Small intestine (tissue), 7 donors: ENCODE results near the gene ASPSCR1. TPM values are rescaled to one million over a fixed set of nuclear protein-coding genes. Genes with fewer than 3 reads are reported as not detected.
"Not testable (repeated sequence)": the region's sequence is repeated elsewhere in the genome, so short reads cannot be mapped to it uniquely, and the experiment has no call there.

Experiments
- DNase-seq, 2 donors: peaks; one replicate each; pipeline versions ENCODE4 v3.0.0 to v3.0.0-alpha.2; 2013
- FAIRE-seq: peaks from 2 replicates; lab custom pipeline; 2012; peaks lifted over from hg19 to GRCh38; lab: Jason Lieb, UNC
- H3K27ac ChIP-seq, 3 donors: one replicate each; pipeline ENCODE4 v1.5.1; 2013; ENCODE audit warnings: low read length in 2 of 3, mild to moderate bottlenecking in 2 of 3, control low read depth in 1 of 3, inconsistent platforms in 1 of 3, low read depth in 1 of 3, moderate library complexity in 1 of 3
- H3K27me3 ChIP-seq, 3 donors: one replicate each; pipeline ENCODE4 v1.6.1; 2013; ENCODE audit warnings: low read length in 3 of 3, inconsistent platforms in 1 of 3; ENCODE audit not compliant: control insufficient read depth in 3 of 3, insufficient read depth in 3 of 3
- H3K36me3 ChIP-seq, 3 donors: one replicate each; pipeline ENCODE4 v1.6.1; 2013; ENCODE audit warnings: low read length in 3 of 3, inconsistent platforms in 1 of 3, low read depth in 1 of 3, mild to moderate bottlenecking in 1 of 3, moderate library complexity in 1 of 3; ENCODE audit not compliant: control insufficient read depth in 3 of 3, insufficient read depth in 2 of 3
- H3K4me1 ChIP-seq, 3 donors: one replicate each; pipeline ENCODE4 v1.6.1; 2013; ENCODE audit warnings: low read length in 2 of 3, inconsistent platforms in 1 of 3, low read depth in 1 of 3, mild to moderate bottlenecking in 1 of 3, moderate library complexity in 1 of 3; ENCODE audit not compliant: control insufficient read depth in 3 of 3, insufficient read depth in 2 of 3
- H3K4me3 ChIP-seq, 3 donors: one replicate each; pipeline ENCODE4 v1.5.1; 2013; ENCODE audit warnings: low read length in 3 of 3, control low read depth in 1 of 3, inconsistent platforms in 1 of 3, low read depth in 1 of 3, mild to moderate bottlenecking in 1 of 3, moderate library complexity in 1 of 3
- H3K9me3 ChIP-seq, 2 donors: one replicate each; pipeline ENCODE4 v1.6.1; 2013; ENCODE audit warnings: low read depth in 1 of 2, low read length in 1 of 2; ENCODE audit not compliant: control insufficient read depth in 2 of 2, insufficient read depth in 1 of 2
- WGBS, 3 donors: extraction: QIAGEN DNeasy Blood & Tissue Kit; methylation state at CpG; one replicate each; pipeline ENCODE4 v1.1.7; 2013; 5-methylcytosine and 5-hydroxymethylcytosine counted together
- polyA plus RNA-seq, 4 donors: library from polyadenylated mRNA; stranded (reverse) in 3 of 4; unstranded in 1 of 4; fragments of 200-250 nt in 3 of 4; fragments of 120-200 nt in 1 of 4; gene quantifications; one replicate each; pipeline versions ENCODE4 v1.2.1 to v1.2.3, GENCODE V29; 2013
- donor health status: healthy with polysubstance abuse.
- donor health status: control.
- donor health status: control.
- donor health status: Bipolar disorder and iron deficiency.
- donor health status: healthy.

Gene ASPSCR1
- polyA plus RNA-seq, 4 donors = 23.5 to 96.7 (median 47.5) TPM

DNA sequence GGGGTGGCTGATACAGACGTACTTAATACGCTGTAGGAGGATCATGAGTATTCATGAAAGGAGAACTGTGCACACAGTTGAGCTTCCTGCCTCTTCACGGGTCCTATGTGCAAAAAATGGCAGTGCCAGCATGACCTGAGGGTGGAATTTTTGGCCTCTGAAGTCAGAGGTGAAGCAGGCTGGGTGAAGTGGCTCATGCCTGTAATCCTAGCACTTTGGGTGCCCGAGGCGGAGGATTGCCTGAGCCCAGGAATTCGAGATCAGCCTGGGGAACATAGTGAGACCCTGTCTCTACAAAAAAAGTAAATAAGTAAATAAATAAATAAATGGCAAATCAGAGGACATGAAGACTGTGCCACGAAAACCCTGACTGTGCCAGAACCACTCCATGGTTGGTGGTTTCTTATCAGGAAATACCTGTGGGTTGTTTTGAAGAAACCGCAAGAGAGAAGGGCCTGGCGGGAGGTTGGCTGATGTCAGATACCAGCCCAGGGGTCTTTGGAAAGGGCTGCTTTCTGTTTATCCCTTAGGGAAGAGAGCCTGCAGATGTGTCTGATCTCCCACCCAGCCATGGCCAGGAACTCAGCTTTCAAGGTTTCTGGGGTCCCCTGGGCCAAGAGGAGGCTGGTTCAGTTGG lies 3.4 kb downstream of the ASPSCR1 start:
- DNase-seq (no peak), FAIRE-seq (no peak)
- no peaks in the 10 kb centered on the region for H3K27me3 ChIP-seq
- H3K9me3 ChIP-seq = no peaks in the 10 kb centered on the region
- H3K36me3 ChIP-seq = peaks cover 3 to 59% (median 4%) of the 10 kb centered on the region in 3 donors
- 82 to 86% (median 83%) methylated on average over 9 of the region's 9 CpGs for WGBS, 3 donors
- H3K4me1 ChIP-seq = peaks cover 0 to 20% (median 3%) of the 10 kb centered on the region in 3 donors
- H3K27ac ChIP-seq = no peak overlapping the region
- H3K4me3 ChIP-seq = no peak overlapping the region

DNA sequence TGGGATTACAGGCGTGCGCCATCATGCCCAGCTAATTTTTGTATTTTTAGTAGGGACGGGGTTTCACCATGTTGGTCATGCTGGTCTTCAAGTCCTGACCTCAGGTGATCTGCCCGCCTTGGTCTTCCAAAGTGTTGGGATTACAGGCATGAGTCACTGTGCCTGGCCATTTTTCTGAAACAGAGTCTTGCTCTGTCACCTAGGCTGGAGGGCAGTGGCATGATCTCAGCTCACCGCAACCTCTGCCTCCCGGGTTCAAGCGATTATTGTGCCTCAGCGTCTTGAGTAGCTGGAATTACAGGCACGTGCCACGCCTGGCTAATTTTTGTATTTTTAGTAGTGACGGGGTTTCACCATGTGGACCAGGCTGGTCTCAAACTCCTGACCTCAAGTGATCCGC lies 4.1 kb downstream of the ASPSCR1 start:
- H3K9me3 ChIP-seq, H3K27ac ChIP-seq, H3K27me3 ChIP-seq, FAIRE-seq, H3K4me3 ChIP-seq, DNase-seq: not testable (repeated sequence)
- 96 to 97% (median 96%) methylated on average over 12 of the region's 12 CpGs for WGBS, 3 donors
- Histone ChIP-seq H3K4me1 (peaks cover 0 to 19% (median 3%) of the 10 kb centered on the region in 3 donors), H3K36me3 (peaks cover 4 to 66% (median 4%) of the 10 kb centered on the region in 3 donors)

DNA sequence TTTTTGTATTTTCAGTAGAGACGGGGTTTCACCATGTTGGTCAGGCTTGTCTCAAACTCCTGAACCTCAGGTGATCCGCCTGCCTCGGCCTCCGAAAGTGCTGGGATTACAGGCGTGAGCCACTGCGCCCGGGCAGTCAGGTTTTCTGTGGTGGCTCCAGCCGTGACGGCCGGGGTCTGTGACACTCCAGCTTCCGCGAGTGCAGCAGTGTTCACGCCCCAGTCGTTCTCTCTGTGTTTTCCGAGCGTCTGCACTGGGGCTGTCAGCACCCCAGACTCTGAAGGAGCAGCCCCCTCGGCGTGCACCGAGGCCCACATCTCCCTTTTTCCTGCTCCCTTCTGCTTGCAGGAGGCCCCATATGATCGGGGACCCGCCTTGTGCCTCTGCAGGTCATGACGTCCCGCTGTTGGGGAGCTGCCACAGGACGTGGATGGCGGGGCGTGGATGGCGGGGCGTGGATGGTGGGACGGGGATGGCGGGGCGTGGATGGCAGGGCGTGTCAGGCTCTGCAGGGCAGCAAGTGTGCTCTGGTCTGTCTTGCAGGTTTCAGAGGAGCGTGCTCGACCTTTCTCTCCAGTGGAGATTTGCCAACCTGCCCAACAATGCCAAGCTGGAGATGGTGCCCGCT lies 5.7 kb downstream of the ASPSCR1 start:
- Histone ChIP-seq H3K4me1 (peaks cover 0 to 14% (median 3%) of the 10 kb centered on the region in 3 donors), H3K9me3 (no peaks in the 10 kb centered on the region), H3K27ac (no peak overlapping the region), H3K4me3 (no peak overlapping the region), H3K36me3 (peaks cover 4 to 77% (median 4%) of the 10 kb centered on the region in 3 donors), H3K27me3 (no peaks in the 10 kb centered on the region)
- FAIRE-seq (no peak), DNase-seq (no peak)
- 85 to 92% (median 90%) methylated on average over 35 of the region's 35 CpGs for WGBS, 3 donors

DNA sequence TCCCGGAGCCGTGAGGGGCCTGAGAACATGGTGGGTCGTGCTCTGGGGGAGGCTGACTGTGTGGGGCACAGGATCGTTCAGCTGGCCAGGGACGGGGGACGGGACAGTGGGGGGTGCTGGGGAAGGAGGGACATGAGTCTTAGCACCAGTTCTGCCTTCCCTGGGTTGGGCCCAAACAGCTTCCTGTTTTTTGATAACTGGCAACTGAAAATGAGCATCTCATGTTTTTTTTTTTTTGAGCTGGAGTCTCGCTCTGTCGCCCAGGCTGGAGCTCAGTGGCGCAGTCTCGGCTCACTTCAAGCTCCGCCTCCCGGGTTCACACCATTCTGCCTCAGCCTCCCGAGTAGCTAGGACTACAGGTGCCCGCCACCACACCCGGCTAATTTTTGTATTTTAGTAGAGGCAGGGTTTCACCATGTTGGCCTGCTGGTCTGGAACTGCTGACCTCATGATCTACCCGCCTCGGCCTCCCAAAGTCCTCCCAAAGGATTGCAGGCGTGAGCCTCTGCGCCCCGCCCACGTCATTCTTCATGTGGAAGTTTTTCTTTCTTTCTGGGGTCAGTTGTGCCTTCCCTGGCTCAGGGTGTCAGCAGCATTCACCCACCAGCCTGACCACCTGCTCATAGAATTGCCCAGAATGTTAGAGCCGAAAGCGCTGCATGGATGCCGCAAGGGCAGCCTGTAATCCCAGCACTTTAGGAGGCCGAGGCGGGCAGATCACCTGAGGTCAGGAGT lies 6.4 kb downstream of the ASPSCR1 start:
- 94 to 96% (median 95%) methylated on average over 26 of the region's 26 CpGs for WGBS, 3 donors
- Histone ChIP-seq H3K4me3 (no peak overlapping the region), H3K27me3 (no peaks in the 10 kb centered on the region), H3K9me3 (no peaks in the 10 kb centered on the region), H3K36me3 (peaks cover 4 to 83% (median 4%) of the 10 kb centered on the region in 3 donors), H3K27ac (no peak overlapping the region), H3K4me1 (peaks cover 0 to 9% (median under 1%) of the 10 kb centered on the region in 3 donors)
- DNase-seq (no peak), FAIRE-seq (no peak)

DNA sequence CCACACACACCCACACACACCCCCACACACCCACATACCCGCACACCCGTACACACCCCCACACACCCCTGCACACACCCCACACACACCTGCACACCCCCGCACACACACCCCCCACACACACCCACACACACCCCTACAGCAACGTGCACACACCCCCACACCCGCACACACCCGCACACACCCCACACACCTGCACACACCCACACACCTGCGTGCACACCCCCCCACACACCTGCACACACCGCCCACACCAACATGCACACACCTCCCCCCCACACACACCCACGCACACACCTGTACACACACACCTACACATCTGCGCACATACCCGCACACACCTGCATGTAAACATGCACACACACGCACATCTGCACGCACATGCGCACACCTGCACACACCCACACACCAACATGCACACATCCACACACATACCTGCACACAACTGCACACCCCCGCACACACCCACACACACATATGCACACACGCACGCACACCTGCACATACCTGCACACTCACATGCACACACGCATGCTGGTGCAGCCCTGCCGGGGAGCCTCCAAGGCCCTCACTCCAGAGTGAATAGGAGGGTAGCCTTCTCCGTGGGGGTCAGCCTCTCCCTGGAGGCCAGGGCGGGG lies 7.5 kb downstream of the ASPSCR1 start:
- DNase-seq = no peak
- 78 to 95% (median 89%) methylated on average over 14 to 21 of the region's 21 CpGs for WGBS, 3 donors
- no peaks in the 10 kb centered on the region for H3K4me1 ChIP-seq
- H3K9me3 ChIP-seq = no peaks in the 10 kb centered on the region
- no peak overlapping the region for H3K27ac ChIP-seq
- FAIRE-seq = no peak
- H3K4me3 ChIP-seq = no peak overlapping the region
- H3K27me3 ChIP-seq = no peaks in the 10 kb centered on the region
- peaks cover 4 to 81% (median 4%) of the 10 kb centered on the region in 3 donors for H3K36me3 ChIP-seq

DNA sequence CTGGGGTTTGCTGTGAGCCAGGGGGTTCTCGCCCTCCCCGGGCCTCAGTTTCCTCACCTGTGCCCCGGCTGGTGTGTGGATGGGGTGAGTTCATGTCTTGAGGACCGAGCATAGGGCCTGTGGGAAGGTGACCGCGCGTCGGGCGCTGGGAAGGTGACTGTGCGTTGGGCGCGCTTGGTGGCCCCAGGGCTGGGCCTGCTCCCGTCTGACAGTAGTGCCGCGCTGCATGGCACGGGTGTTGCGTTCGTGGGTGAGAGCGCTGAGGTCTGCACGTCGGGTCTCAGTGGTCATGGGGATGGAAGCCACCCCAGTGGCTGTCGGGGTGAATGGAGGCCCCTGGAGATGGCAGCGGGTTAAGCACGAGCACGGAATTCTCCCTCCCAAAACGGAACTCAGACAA lies 9.2 kb downstream of the ASPSCR1 start:
- WGBS, 3 donors = 96 to 99% (median 97%) methylated on average over 26 of the region's 26 CpGs
- no peak for FAIRE-seq

DNA sequence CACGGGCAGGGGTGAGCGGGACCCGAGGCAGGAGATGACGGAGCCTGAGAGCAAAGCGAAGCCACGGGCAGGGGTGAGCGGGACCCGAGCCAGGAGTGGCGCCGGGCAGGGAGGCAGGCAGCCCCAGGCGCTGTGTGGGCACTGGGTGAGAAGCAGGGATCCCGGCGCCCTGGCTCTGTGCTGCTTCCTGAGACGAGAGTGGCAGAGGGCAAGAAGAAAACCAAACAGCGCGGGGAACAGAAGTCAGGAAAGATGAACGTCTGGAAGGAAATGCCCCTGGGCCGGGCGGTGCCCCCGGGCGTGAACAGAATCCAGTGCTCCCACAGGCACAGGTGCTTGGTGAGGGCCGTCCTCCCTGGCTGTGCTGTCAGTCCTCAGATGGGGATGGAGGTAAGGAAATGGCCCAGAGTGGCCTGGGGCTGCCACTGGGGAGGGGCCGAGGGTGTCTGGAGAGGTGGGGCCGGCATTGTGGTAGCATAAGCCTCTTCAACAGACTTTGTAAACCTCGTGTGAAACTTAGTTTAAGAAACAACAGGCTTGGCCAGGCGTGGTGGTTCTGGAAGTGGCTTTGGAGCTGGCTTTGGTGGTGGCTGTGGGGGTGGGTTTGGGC lies 9.8 kb downstream of the ASPSCR1 start:
- Histone ChIP-seq H3K4me3 (no peak overlapping the region), H3K27me3 (no peaks in the 10 kb centered on the region), H3K9me3 (peaks cover 0 to 5% of the 10 kb centered on the region in 2 donors), H3K27ac (no peak overlapping the region), H3K4me1 (peaks cover 0 to 14% (median 4%) of the 10 kb centered on the region in 3 donors), H3K36me3 (peaks cover 4 to 77% (median 4%) of the 10 kb centered on the region in 3 donors)
- FAIRE-seq (no peak), DNase-seq (no peak)
- 87 to 89% (median 89%) methylated on average over 24 to 26 of the region's 26 CpGs for WGBS, 3 donors

More for the DNA sequence above, 9.2 kb downstream of the ASPSCR1 start:
- no peak overlapping the region for H3K4me3 ChIP-seq
- H3K27ac ChIP-seq = no peak overlapping the region
- peaks cover 0 to 8% (median 4%) of the 10 kb centered on the region in 3 donors for H3K4me1 ChIP-seq
- DNase-seq = no peak
- H3K9me3 ChIP-seq = peaks cover 0 to 5% of the 10 kb centered on the region in 2 donors
- H3K27me3 ChIP-seq = no peaks in the 10 kb centered on the region
- H3K36me3 ChIP-seq = peaks cover 4 to 80% (median 4%) of the 10 kb centered on the region in 3 donors
